Rectal smooth muscle tissue (tissue), 1 donor: ENCODE results near the gene ENPEP.

ENCODE experiments used
- H3K27ac ChIP-seq: one replicate; pipeline ENCODE4 v1.7.0; 2013; ENCODE audit warnings: low read depth, low read length, inconsistent platforms
- H3K27me3 ChIP-seq: one replicate; pipeline ENCODE4 v1.7.0; 2013; ENCODE audit warnings: low read length; ENCODE audit not compliant: control insufficient read depth, insufficient read depth
- H3K36me3 ChIP-seq: one replicate; pipeline ENCODE4 v1.7.0; 2013; ENCODE audit warnings: low read length; ENCODE audit not compliant: control insufficient read depth, insufficient read depth
- H3K4me1 ChIP-seq: one replicate; pipeline ENCODE4 v1.7.0; 2013; ENCODE audit warnings: low read length; ENCODE audit not compliant: control insufficient read depth, insufficient read depth
- H3K4me3 ChIP-seq: one replicate; pipeline ENCODE4 v1.7.0; 2013; ENCODE audit warnings: low read length
- H3K9ac ChIP-seq: one replicate; pipeline ENCODE4 v1.7.0; 2013; ENCODE audit warnings: low read length

The ENPEP gene

DNA sequence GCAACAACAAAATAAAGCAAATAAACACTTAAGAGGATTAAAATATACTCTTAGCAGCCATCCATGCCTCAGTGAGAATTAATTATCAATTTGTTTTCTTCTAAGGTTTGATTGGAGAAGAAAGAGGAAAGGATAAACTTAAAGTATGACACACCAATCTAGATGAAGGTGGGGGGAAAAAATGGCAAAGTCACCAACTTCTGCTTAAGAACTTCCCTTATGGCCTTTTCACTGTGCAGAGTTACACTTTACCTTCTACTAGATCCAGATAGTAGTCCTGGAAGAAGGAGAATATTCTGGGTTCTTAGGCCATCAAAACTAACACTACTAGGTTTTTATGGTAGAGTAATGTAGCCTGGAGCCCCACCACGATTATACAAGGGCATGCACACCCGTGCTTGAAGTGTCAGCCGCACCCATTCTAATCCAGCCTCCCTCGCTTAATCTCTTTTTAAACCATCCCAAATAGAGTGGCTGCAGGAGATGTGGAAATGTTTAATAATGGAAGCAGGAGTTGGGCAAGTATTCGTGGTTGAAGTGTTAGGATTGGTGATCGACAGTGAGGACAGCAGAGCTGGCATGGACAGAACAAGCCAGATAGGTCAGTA, 14.1 kb downstream of the ENPEP start:
- no peak overlapping the region for H3K9ac ChIP-seq
- no peak overlapping the region for H3K4me3 ChIP-seq
- H3K27me3 ChIP-seq, result no peaks in the 10 kb centered on the region
- no peaks in the 10 kb centered on the region for H3K36me3 ChIP-seq
- no peak overlapping the region for H3K27ac ChIP-seq
- no peaks in the 10 kb centered on the region for H3K4me1 ChIP-seq

DNA sequence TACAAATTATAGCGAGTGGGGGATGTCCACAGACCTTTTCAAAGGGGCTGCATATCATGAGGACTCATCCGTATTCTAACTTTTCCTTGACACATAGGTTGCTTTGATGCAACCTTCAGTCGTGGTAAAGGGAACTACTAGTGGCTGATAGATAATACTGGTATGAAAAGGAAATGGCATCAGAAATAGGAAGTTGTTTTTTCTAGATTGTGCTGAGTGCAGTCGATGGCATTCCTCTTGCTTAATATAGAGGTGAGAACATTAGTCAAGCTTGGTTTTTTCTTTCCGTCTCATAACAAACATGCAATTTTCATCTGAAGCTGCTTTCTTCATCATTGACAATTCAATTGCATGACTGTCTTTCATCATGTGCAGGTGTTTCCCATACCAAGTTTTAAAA, 16.6 kb downstream of the ENPEP start:
- H3K36me3 ChIP-seq, result no peaks in the 10 kb centered on the region
- no peaks in the 10 kb centered on the region for H3K27me3 ChIP-seq
- H3K4me3 ChIP-seq, result no peak overlapping the region
- no peak overlapping the region for H3K27ac ChIP-seq
- no peak overlapping the region for H3K9ac ChIP-seq
- no peaks in the 10 kb centered on the region for H3K4me1 ChIP-seq

GRCh38 chr4:110493520-110493919, 17.6 kb downstream of the ENPEP start:
- H3K27ac ChIP-seq, result no peak overlapping the region
- no peak overlapping the region for H3K4me3 ChIP-seq
- H3K4me1 ChIP-seq, result no peaks in the 10 kb centered on the region
- no peak overlapping the region for H3K9ac ChIP-seq
- no peaks in the 10 kb centered on the region for H3K27me3 ChIP-seq
- no peaks in the 10 kb centered on the region for H3K36me3 ChIP-seq

- Histone ChIP-seq H3K4me1 (no peaks in the 10 kb centered on the region), H3K27me3 (no peaks in the 10 kb centered on the region), H3K27ac (no peak overlapping the region), H3K4me3 (no peak overlapping the region), H3K9ac (no peak overlapping the region), H3K36me3 (no peaks in the 10 kb centered on the region)
Measured at GRCh38 chr4:110498420-110498819, 22.5 kb downstream of the ENPEP start.

GRCh38 chr4:110499126-110499525, 23.2 kb downstream of the ENPEP start:
- H3K4me3 ChIP-seq, result no peak overlapping the region
- no peaks in the 10 kb centered on the region for H3K27me3 ChIP-seq
- no peak overlapping the region for H3K27ac ChIP-seq
- H3K36me3 ChIP-seq, result no peaks in the 10 kb centered on the region
- no peaks in the 10 kb centered on the region for H3K4me1 ChIP-seq
- no peak overlapping the region for H3K9ac ChIP-seq

- H3K27ac ChIP-seq, result no peak overlapping the region
- no peak overlapping the region for H3K4me3 ChIP-seq
- no peaks in the 10 kb centered on the region for H3K4me1 ChIP-seq
- H3K9ac ChIP-seq, result no peak overlapping the region
- H3K27me3 ChIP-seq, result no peaks in the 10 kb centered on the region
- H3K36me3 ChIP-seq, result no peaks in the 10 kb centered on the region
Measured at GRCh38 chr4:110501826-110502225, 25.9 kb downstream of the ENPEP start.

DNA sequence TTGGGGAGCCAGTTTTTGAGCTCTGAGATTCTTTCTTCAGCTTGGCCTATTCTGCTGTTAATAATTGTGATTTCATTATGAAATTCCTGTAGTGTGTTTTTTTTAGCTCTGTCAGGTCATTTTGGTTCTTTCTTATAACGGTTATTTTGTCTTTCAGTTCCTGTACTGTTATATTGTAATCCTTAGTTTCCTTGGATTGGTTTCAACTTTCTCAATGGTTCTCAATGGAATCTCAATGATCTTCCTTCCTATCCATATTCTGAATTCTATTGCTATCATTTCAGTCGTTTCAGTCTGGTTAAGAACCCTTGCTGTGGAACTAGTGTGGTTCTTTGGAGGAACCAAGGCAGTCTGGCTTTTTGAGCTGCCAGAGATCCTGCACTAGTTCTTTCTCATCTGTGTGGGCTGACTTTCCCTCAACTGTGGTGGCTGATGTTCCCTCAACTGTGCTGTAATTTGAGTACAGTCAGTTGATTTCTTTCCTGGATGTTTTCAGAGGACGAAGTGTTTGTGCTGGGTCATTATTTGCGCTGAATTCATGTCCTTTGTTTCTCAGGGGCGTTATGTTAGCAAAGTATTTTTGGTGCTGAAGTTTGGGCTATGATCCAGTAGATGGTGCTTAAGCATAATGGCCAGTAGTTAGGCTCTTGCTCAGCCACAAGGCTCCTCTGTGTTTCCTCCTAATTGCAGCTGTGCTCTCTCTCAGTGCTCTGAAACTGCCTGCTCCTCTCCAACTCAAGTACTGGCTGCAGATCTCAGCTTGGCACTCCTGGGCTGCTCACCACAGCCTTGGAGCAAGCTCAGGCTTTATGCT, 27.5 kb downstream of the ENPEP start:
- no peaks in the 10 kb centered on the region for H3K27me3 ChIP-seq
- H3K27ac ChIP-seq, result no peak overlapping the region
- no peaks in the 10 kb centered on the region for H3K4me1 ChIP-seq
- no peak overlapping the region for H3K4me3 ChIP-seq
- no peaks in the 10 kb centered on the region for H3K36me3 ChIP-seq
- H3K9ac ChIP-seq, result no peak overlapping the region

GRCh38 chr4:110504084-110504435, 28.1 kb downstream of the ENPEP start:
- Histone ChIP-seq H3K4me1 (no peaks in the 10 kb centered on the region), H3K27ac (no peak overlapping the region), H3K36me3 (no peaks in the 10 kb centered on the region), H3K9ac (no peak overlapping the region), H3K4me3 (no peak overlapping the region), H3K27me3 (no peaks in the 10 kb centered on the region)

- no peaks in the 10 kb centered on the region for H3K27me3 ChIP-seq
- H3K4me1 ChIP-seq, result no peaks in the 10 kb centered on the region
- no peak overlapping the region for H3K4me3 ChIP-seq
- H3K36me3 ChIP-seq, result no peaks in the 10 kb centered on the region
- H3K9ac ChIP-seq, result no peak overlapping the region
- no peak overlapping the region for H3K27ac ChIP-seq
Measured at GRCh38 chr4:110505440-110505839, 29.5 kb downstream of the ENPEP start.

GRCh38 chr4:110508827-110509710, 33.1 kb downstream of the ENPEP start:
- H3K36me3 ChIP-seq, result no peaks in the 10 kb centered on the region
- no peak overlapping the region for H3K9ac ChIP-seq
- no peaks in the 10 kb centered on the region for H3K27me3 ChIP-seq
- H3K4me3 ChIP-seq, result no peak overlapping the region
- no peak overlapping the region for H3K27ac ChIP-seq
- H3K4me1 ChIP-seq, result no peaks in the 10 kb centered on the region

GRCh38 chr4:110510277-110510676, 34.3 kb downstream of the ENPEP start:
- Histone ChIP-seq H3K4me1 (no peaks in the 10 kb centered on the region), H3K36me3 (no peaks in the 10 kb centered on the region), H3K4me3 (no peak overlapping the region), H3K9ac (no peak overlapping the region), H3K27ac (no peak overlapping the region), H3K27me3 (no peaks in the 10 kb centered on the region)

- no peak overlapping the region for H3K27ac ChIP-seq
- H3K4me1 ChIP-seq, result no peaks in the 10 kb centered on the region
- no peak overlapping the region for H3K4me3 ChIP-seq
- H3K9ac ChIP-seq, result no peak overlapping the region
- no peaks in the 10 kb centered on the region for H3K36me3 ChIP-seq
- H3K27me3 ChIP-seq, result no peaks in the 10 kb centered on the region
Measured at GRCh38 chr4:110510955-110511544, 35.1 kb downstream of the ENPEP start.
